Loucy (cell line): ENCODE data around the gene ADIG.

Experiments used
- H2AFZ ChIP-seq: fragments of 200-600 bp; sonication (generic); 2 replicates; pipeline ENCODE4 v1.6.0; 2016; ENCODE audit warnings: antibody characterized with exemption, mild to moderate bottlenecking, low read length, moderate library complexity
- H3F3A ChIP-seq: fragments of 200-600 bp; 2 replicates; pipeline ENCODE4 v1.6.0; 2016; ENCODE audit warnings: antibody characterized with exemption, low read depth, mild to moderate bottlenecking
- H3K27me3 ChIP-seq: fragments of 200-600 bp; sonication (generic); 2 replicates; pipeline ENCODE4 v1.6.1; 2014; ENCODE audit warnings: low read length, mild to moderate bottlenecking; ENCODE audit not compliant: insufficient read depth, poor library complexity, severe bottlenecking
- H3K36me3 ChIP-seq: fragments of 200-600 bp; sonication (generic); 2 replicates; pipeline ENCODE4 v1.6.1; 2016; ENCODE audit warnings: low read length; ENCODE audit not compliant: insufficient read depth
- H3K4me1 ChIP-seq: fragments of 200-600 bp; sonication (generic); 2 replicates; pipeline ENCODE4 v1.5.1; 2014; ENCODE audit warnings: low read length, mild to moderate bottlenecking; ENCODE audit not compliant: insufficient read depth, poor library complexity, severe bottlenecking
- H3K4me2 ChIP-seq: fragments of 200-600 bp; sonication (generic); 2 replicates; pipeline ENCODE4 v1.6.0; 2014; ENCODE audit warnings: antibody characterized with exemption, low read length, low read depth, mild to moderate bottlenecking; ENCODE audit not compliant: poor library complexity, severe bottlenecking
- H3K4me3 ChIP-seq: fragments of 200-600 bp; sonication (generic); 2 replicates; pipeline ENCODE4 v1.5.1; 2014; ENCODE audit warnings: low read length, mild to moderate bottlenecking, mixed read lengths; ENCODE audit not compliant: poor library complexity, severe bottlenecking
- H3K79me2 ChIP-seq: fragments of 200-600 bp; sonication (generic); 2 replicates; pipeline ENCODE4 v1.6.1; 2014; ENCODE audit warnings: low read length; ENCODE audit not compliant: insufficient read depth
- H3K9ac ChIP-seq: fragments of 200-600 bp; sonication (generic); 2 replicates; pipeline ENCODE4 v1.6.0; 2014; ENCODE audit warnings: mild to moderate bottlenecking, low read depth, low read length, moderate library complexity; ENCODE audit not compliant: poor library complexity, severe bottlenecking
- H3K9me2 ChIP-seq: fragments of 200-600 bp; sonication (generic); replicated peaks from 2 replicates; pipeline ENCODE4 v1.6.1; 2016; ENCODE audit warnings: low read depth, low read length, mixed read lengths
- H3K9me3 ChIP-seq: fragments of 200-600 bp; sonication (generic); 2 replicates; pipeline ENCODE4 v1.6.1; 2014; ENCODE audit warnings: mild to moderate bottlenecking, antibody characterized with exemption, low read length, low read depth; ENCODE audit not compliant: insufficient read depth
- H4K20me1 ChIP-seq: fragments of 200-600 bp; sonication (generic); 2 replicates; pipeline ENCODE4 v1.6.0; 2014; ENCODE audit warnings: antibody characterized with exemption, low read length, mild to moderate bottlenecking; ENCODE audit not compliant: insufficient read depth, poor library complexity, severe bottlenecking
- CTCF ChIP-seq: fragments of 200-600 bp; sonication (generic); conservative IDR thresholded peaks from 2 replicates; pipeline ENCODE4 v1.5.1; 2014; ENCODE audit warnings: mild to moderate bottlenecking, antibody characterized with exemption, low read length
- EZH2phosphoT487 ChIP-seq: fragments of 200-600 bp; IDR thresholded peaks from 2 replicates; pipeline ENCODE4 v1.6.1; 2018; ENCODE audit warnings: antibody characterized with exemption, mild to moderate bottlenecking, moderate library complexity, borderline replicate concordance

ADIG gene

GRCh38 chr20:38584099-38584763, 3.2 kb downstream of the ADIG start:
- no peaks in the 10 kb centered on the region for H3K9me2 ChIP-seq
- H3K9ac ChIP-seq = no peak overlapping the region
- no peak overlapping the region for H2AFZ ChIP-seq
- no peak overlapping the region for H3K4me2 ChIP-seq
- H3F3A ChIP-seq = no peaks in the 10 kb centered on the region
- no peaks in the 10 kb centered on the region for H3K4me1 ChIP-seq
- H3K79me2 ChIP-seq = no peaks in the 10 kb centered on the region
- TF ChIP-seq EZH2phosphoT487 (no peak), CTCF (no peak)
- no peaks in the 10 kb centered on the region for H4K20me1 ChIP-seq
- no peaks in the 10 kb centered on the region for H3K9me3 ChIP-seq
- no peaks in the 10 kb centered on the region for H3K27me3 ChIP-seq
- H3K36me3 ChIP-seq = no peaks in the 10 kb centered on the region
- H3K4me3 ChIP-seq = no peak overlapping the region

GRCh38 chr20:38585404-38586180, 4.6 kb downstream of the ADIG start:
- Histone ChIP-seq H3F3A (no peaks in the 10 kb centered on the region), H3K4me2 (no peak overlapping the region), H3K79me2 (no peaks in the 10 kb centered on the region), H3K4me1 (no peaks in the 10 kb centered on the region), H3K9ac (no peak overlapping the region), H3K4me3 (no peak overlapping the region), H3K9me3 (no peaks in the 10 kb centered on the region), H3K36me3 (no peaks in the 10 kb centered on the region), H4K20me1 (no peaks in the 10 kb centered on the region), H2AFZ (no peak overlapping the region), H3K27me3 (no peaks in the 10 kb centered on the region), H3K9me2 (no peaks in the 10 kb centered on the region)
- TF ChIP-seq CTCF (no peak), EZH2phosphoT487 (no peak)

- no peaks in the 10 kb centered on the region for H3K79me2 ChIP-seq
- H4K20me1 ChIP-seq = no peaks in the 10 kb centered on the region
- no peaks in the 10 kb centered on the region for H3K9me3 ChIP-seq
- no peak overlapping the region for H2AFZ ChIP-seq
- H3K4me3 ChIP-seq = no peak overlapping the region
- TF ChIP-seq CTCF (no peak), EZH2phosphoT487 (no peak)
- no peaks in the 10 kb centered on the region for H3F3A ChIP-seq
- H3K9me2 ChIP-seq = no peaks in the 10 kb centered on the region
- H3K36me3 ChIP-seq = no peaks in the 10 kb centered on the region
- no peaks in the 10 kb centered on the region for H3K4me1 ChIP-seq
- H3K4me2 ChIP-seq = no peak overlapping the region
- no peak overlapping the region for H3K9ac ChIP-seq
- H3K27me3 ChIP-seq = no peaks in the 10 kb centered on the region
Measured at GRCh38 chr20:38586181-38586525, 5.2 kb downstream of the ADIG start.
